HepG2 (cell line): Measurements from ENCODE around the gene TMBIM4. TPM values are rescaled to one million over a fixed set of nuclear protein-coding genes. Genes with fewer than 3 reads are reported as not detected.
"Not testable (repeated sequence)": the region's sequence is repeated elsewhere in the genome, so short reads cannot be mapped to it uniquely, and the experiment has no call there.

Experiments
- ATAC-seq: fragments of 200-7000 bp; cut with Tn5 transposase; 3 replicates; pipeline ENCODE4 v1.9.1; 2020; ENCODE audit warnings: mild to moderate bottlenecking, moderate library complexity
- BruUV-seq: library from RNA; stranded (reverse); fragments of 400-500 nt; replicated peaks from 2 replicates; lab custom pipeline; 2021; lab: Mats Ljungman, UMichigan
- CTCF ChIA-PET: fragments of 300-600 bp; formaldehyde crosslinking; extraction: SDS; loops from one replicate; lab custom pipeline; 2021; ENCODE audit warnings: low total read pairs, inconsistent platforms, low intra/inter-chr PET ratio; lab: Yijun Ruan, JAX
- POLR2A ChIA-PET: fragments of 350-600 bp; sonication (Branson Sonifier 250); formaldehyde crosslinking; loops from one replicate; lab custom pipeline; 2020; ENCODE audit warnings: antibody characterized with exemption, inconsistent platforms; lab: Yijun Ruan, JAX
- DNase-seq: peaks from one replicate; pipeline ENCODE4 v3.0.0-alpha.2; 2015; ENCODE audit warnings: low spot score
- FAIRE-seq: peaks from 3 replicates; lab custom pipeline; 2011; peaks lifted over from hg19 to GRCh38; lab: Jason Lieb, UNC
- H2AFZ ChIP-seq: one replicate; pipeline ENCODE4 v1.6.1; 2011; ENCODE audit warnings: low read length, inconsistent platforms
- H3K27ac ChIP-seq: fragments of 300-600 bp; 3 replicates; pipeline ENCODE4 v1.8.0; 2011; ENCODE audit warnings: mixed run types, mild to moderate bottlenecking, mixed read lengths, low read length, inconsistent platforms; ENCODE audit not compliant: insufficient read depth; ENCODE audit errors: extremely low read length
- H3K27me3 ChIP-seq, 2 experiments: fragments of 200-600 bp in 1 of 2; 2 replicates in 1 of 2; 3 replicates in 1 of 2; pipeline versions ENCODE4 v1.6.0 to v1.8.0; 2011; ENCODE audit warnings: low read length in 2 of 2, mild to moderate bottlenecking in 2 of 2, moderate library complexity in 2 of 2, inconsistent platforms in 1 of 2; ENCODE audit not compliant: insufficient read depth in 2 of 2, control insufficient read depth in 1 of 2
- H3K36me3 ChIP-seq, 2 experiments: fragments of 200-600 bp in 1 of 2; replicated peaks in 1 of 2; 2 replicates in 1 of 2; 3 replicates in 1 of 2; pipeline versions ENCODE4 v1.5.1 to v1.8.0; 2011; ENCODE audit warnings: low read length in 2 of 2, inconsistent platforms in 1 of 2; ENCODE audit not compliant: insufficient read depth in 2 of 2, control insufficient read depth in 1 of 2
- H3K4me1 ChIP-seq: 2 replicates; pipeline ENCODE4 v1.5.1; 2012; ENCODE audit warnings: low read length, inconsistent platforms; ENCODE audit not compliant: insufficient read depth
- H3K4me2 ChIP-seq: 2 replicates; pipeline ENCODE4 v1.6.0; 2011; ENCODE audit warnings: low read depth, low read length, inconsistent platforms
- H3K4me3 ChIP-seq, 3 experiments: fragments of 200-600 bp in 1 of 3; sonication (generic), shearing (Covaris generic) in 1 of 3; replicated peaks in 1 of 3; 2 replicates each; pipeline ENCODE4 v1.5.1; 2011 to 2016; ENCODE audit warnings: low read length in 3 of 3, inconsistent platforms in 2 of 3, low read depth in 2 of 3, mild to moderate bottlenecking in 2 of 3, control low read depth in 1 of 3, mixed read lengths in 1 of 3; ENCODE audit not compliant: insufficient read depth in 1 of 3
- H3K79me2 ChIP-seq: one replicate; pipeline ENCODE4 v1.6.1; 2011; ENCODE audit warnings: low read length, inconsistent platforms; ENCODE audit not compliant: insufficient read depth
- H3K9ac ChIP-seq: 2 replicates; pipeline ENCODE4 v1.6.0; 2011; ENCODE audit warnings: mild to moderate bottlenecking, low read depth, low read length, inconsistent platforms; ENCODE audit not compliant: insufficient read depth
- H3K9me3 ChIP-seq: 2 replicates; pipeline ENCODE4 v1.5.1; 2012; ENCODE audit warnings: mild to moderate bottlenecking, low read length
- H4K20me1 ChIP-seq: 2 replicates; pipeline ENCODE4 v1.6.0; 2011; ENCODE audit warnings: inconsistent platforms, mild to moderate bottlenecking, low read length, moderate library complexity; ENCODE audit not compliant: insufficient read depth
- FOXK1 ChIP-seq: sonication (generic); formaldehyde crosslinking; IDR thresholded peaks from 2 replicates; pipeline ENCODE4 v1.4.0; 2020; ENCODE audit warnings: low read depth, missing genetic modification reagents, borderline replicate concordance
- SMAD3 ChIP-seq: sonication (generic); formaldehyde crosslinking; IDR thresholded peaks from 2 replicates; pipeline ENCODE4 v1.4.0; 2020; ENCODE audit warnings: missing genetic modification reagents
- ZEB1 ChIP-seq: IDR thresholded peaks from 2 replicates; pipeline ENCODE4 v1.6.1; 2012; ENCODE audit warnings: mild to moderate bottlenecking, low read depth, inconsistent platforms; ENCODE audit not compliant: insufficient replicate concordance
- ZNF138 ChIP-seq: sonication (generic); formaldehyde crosslinking; IDR thresholded peaks from 2 replicates; pipeline ENCODE4 v1.5.0; 2020; ENCODE audit warnings: mild to moderate bottlenecking, low read depth, missing genetic modification reagents
- WGBS: methylation state at CpG from one replicate; pipeline ENCODE4 v1.1.6; 2017; ENCODE audit warnings: low lambda C conversion rate; 5-methylcytosine and 5-hydroxymethylcytosine counted together
- in situ Hi-C: cut with HindIII; loops from 2 replicates; pipeline ENCODE4 v1.10.0; 2017; ENCODE audit warnings: low pct_unique_long_range_greater_than_20kb; ENCODE audit not compliant: extremely low pct_ligation_motif_present
- intact Hi-C: fragments of 100-400 bp; cut with micrococcal nuclease; formaldehyde crosslinking; loops from one replicate; pipeline ENCODE4 v1.10.0; 2022; ENCODE audit not compliant: unreplicated experiment
- polyA plus RNA-seq, 8 experiments: library from polyadenylated mRNA; depleted of rRNA in 3 of 8; stranded (reverse) in 7 of 8; unstranded in 1 of 8; fragments of >200 nt; fragmentation: Illumina TruSeq in 4 of 8; extraction: Trizol in 4 of 8; gene quantifications; 2 replicates each; pipeline versions ENCODE4 v1.2.1 to v1.2.3, GENCODE V29; 2011 to 2016; ENCODE audit warnings: low read depth in 4 of 8, missing spikeins in 1 of 8, mixed read lengths in 1 of 8; ENCODE audit not compliant: insufficient read depth in 1 of 8
- total RNA-seq, 5 experiments: library from RNA; depleted of rRNA; stranded (reverse); fragments of >200 nt; fragmentation: Illumina TruSeq; extraction: Trizol; gene quantifications; 2 replicates each; pipeline ENCODE4 v1.2.3, GENCODE V29; 2016; ENCODE audit warnings: low read depth in 1 of 5
- TF ChIP-seq, protein P1 (sequence below): fragments of 450-650 bp; IDR thresholded peaks from 2 replicates; pipeline ENCODE4 v1.6.1; 2016
- TF ChIP-seq, protein P2 (sequence below): sonication (generic); formaldehyde crosslinking; IDR thresholded peaks from 2 replicates; pipeline ENCODE4 v1.5.1; 2020; ENCODE audit warnings: missing genetic modification reagents, mild to moderate bottlenecking, borderline replicate concordance

The TMBIM4 gene
- total and polyA plus RNA-seq, 2 of the 13 experiments (the other 11 are each of a cell fraction or from before 2014, with no cell fraction given): 60.5 to 67.7 TPM

DNA sequence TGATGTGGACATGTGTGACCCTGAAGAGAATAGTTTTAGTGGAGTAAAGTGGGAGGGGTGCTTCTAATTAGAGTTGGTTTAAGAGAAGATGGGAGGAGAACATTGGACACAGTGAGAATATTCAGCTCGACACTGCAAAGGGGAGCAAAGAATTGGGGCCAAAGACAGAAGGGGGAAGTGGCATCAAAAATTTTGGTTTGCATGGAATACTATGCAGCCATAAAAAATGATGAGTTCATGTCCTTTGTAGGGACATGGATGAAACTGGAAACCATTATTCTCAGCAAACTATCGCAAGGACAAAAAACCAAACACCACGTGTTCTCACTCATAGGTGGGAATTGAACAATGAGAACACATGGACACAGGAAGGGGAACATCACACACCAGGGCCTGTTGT, 15.0 kb upstream of the TMBIM4 start:
- POLR2A ChIA-PET, ATAC-seq, BruUV-seq, H2AFZ ChIP-seq, H3K27ac ChIP-seq, intact Hi-C loops, DNase-seq, H4K20me1 ChIP-seq, H3K4me2 ChIP-seq, CTCF ChIA-PET, H3K9me3 ChIP-seq, H3K9ac ChIP-seq, FAIRE-seq, H3K4me1 ChIP-seq, H3K79me2 ChIP-seq, H3K4me3 ChIP-seq, H3K36me3 ChIP-seq, in situ Hi-C loops, H3K27me3 ChIP-seq: not testable (repeated sequence)
- 0% methylated on average over 3 of the region's 3 CpGs for WGBS
- TF ChIP-seq, protein P1, sequence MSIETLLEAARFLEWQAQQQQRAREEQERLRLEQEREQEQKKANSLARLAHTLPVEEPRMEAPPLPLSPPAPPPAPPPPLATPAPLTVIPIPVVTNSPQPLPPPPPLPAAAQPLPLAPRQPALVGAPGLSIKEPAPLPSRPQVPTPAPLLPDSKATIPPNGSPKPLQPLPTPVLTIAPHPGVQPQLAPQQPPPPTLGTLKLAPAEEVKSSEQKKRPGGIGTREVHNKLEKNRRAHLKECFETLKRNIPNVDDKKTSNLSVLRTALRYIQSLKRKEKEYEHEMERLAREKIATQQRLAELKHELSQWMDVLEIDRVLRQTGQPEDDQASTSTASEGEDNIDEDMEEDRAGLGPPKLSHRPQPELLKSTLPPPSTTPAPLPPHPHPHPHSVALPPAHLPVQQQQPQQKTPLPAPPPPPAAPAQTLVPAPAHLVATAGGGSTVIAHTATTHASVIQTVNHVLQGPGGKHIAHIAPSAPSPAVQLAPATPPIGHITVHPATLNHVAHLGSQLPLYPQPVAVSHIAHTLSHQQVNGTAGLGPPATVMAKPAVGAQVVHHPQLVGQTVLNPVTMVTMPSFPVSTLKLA: peak; percentile 72

DNA sequence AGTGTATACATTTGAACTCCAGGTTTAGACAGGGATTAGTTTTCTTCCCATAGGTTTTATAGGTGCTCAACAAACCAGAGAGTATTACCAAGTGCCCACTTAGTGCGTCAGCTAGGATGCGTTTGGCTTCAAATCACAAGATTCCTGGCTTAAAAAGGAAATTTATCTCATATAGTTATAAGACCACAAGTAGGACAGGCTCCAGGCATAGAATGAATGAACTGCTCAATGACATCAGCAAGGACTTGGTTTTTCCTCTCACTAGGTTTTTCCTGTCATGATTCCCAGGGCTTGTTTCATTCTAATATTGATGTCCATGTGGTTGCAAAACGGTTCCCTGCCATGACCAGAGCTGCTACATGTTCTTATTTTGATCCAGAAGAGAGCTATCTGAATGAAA, 13.2 kb upstream of the TMBIM4 start:
- 31% methylated on average over 3 of the region's 3 CpGs for WGBS
- Histone ChIP-seq H3K9ac (no peak overlapping the region), H3K79me2 (no peaks in the 10 kb centered on the region), H3K4me1 (no peaks in the 10 kb centered on the region), H3K27ac (no peak overlapping the region), H3K27me3 (no peaks in the 10 kb centered on the region), H2AFZ (no peak overlapping the region), H3K4me3 (no peak overlapping the region), H3K9me3 (no peaks in the 10 kb centered on the region), H3K36me3 (no peaks in the 10 kb centered on the region), H3K4me2 (no peak overlapping the region), H4K20me1 (no peaks in the 10 kb centered on the region)
- in situ Hi-C loops: no loop called here
- no TSS peak for BruUV-seq
- FAIRE-seq: no peak
- intact Hi-C loops: no loop called here
- ChIA-PET POLR2A (no interaction called here), CTCF (no interaction called here)
- DNase-seq: no peak
- TF ChIP-seq SMAD3 (CRISPR knock-in tag) (no peak), ZNF138 (no peak), ZEB1 (no peak), FOXK1 (no peak)
- TF ChIP-seq, protein P2, sequence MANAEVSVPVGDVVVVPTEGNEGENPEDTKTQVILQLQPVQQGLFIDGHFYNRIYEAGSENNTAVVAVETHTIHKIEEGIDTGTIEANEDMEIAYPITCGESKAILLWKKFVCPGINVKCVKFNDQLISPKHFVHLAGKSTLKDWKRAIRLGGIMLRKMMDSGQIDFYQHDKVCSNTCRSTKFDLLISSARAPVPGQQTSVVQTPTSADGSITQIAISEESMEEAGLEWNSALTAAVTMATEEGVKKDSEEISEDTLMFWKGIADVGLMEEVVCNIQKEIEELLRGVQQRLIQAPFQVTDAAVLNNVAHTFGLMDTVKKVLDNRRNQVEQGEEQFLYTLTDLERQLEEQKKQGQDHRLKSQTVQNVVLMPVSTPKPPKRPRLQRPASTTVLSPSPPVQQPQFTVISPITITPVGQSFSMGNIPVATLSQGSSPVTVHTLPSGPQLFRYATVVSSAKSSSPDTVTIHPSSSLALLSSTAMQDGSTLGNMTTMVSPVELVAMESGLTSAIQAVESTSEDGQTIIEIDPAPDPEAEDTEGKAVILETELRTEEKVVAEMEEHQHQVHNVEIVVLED (CRISPR knock-in tag): no peak
- ATAC-seq: no peak
